ENCODE measurements around the gene POU2F2.

GRCh38 chr19:42131149-42132029, 857 bp downstream of the POU2F2 start:
- TF ChIP-seq EZH2 (IDR thresholded peaks at IDR 0.05) (no peak), POLR2AphosphoS5 (IDR thresholded peaks at IDR 0.05; ENCODE audit: borderline replicate concordance, low read depth, low read length) (no peak), FOXP2 (optimal IDR thresholded peaks at IDR 0.05; ENCODE audit: control extremely low read depth, extremely low read length, insufficient read depth) (no peak)
